GM21381 (cell line): ENCODE results near the gene TMEM232.
A peak's percentile ranks its signal among the peaks of the same experiment; 100 is the strongest.

Source experiments
- ATAC-seq: cut with Tn5 transposase; IDR thresholded peaks from one replicate; pipeline ENCODE4 v1.9.1; 2021; ENCODE audit warnings: mild to moderate bottlenecking, moderate library complexity; ENCODE audit not compliant: unreplicated experiment

The TMEM232 gene

GRCh38 chr5:110435207-110435606, 291.3 kb downstream of the TMEM232 start:
- no peak for ATAC-seq

GRCh38 chr5:110431603-110432002, 294.9 kb downstream of the TMEM232 start:
- no peak for ATAC-seq

GRCh38 chr5:110414360-110414759, 312.1 kb downstream of the TMEM232 start:
- no peak for ATAC-seq

GRCh38 chr5:110413856-110414255, 312.6 kb downstream of the TMEM232 start:
- ATAC-seq, result no peak

GRCh38 chr5:110409571-110409970, 316.9 kb downstream of the TMEM232 start:
- no peak for ATAC-seq

GRCh38 chr5:110402562-110402961, 323.9 kb downstream of the TMEM232 start:
- ATAC-seq, result no peak

- no peak for ATAC-seq
Observed at GRCh38 chr5:110401881-110402280, 324.6 kb downstream of the TMEM232 start.

- ATAC-seq, result no peak
Observed at GRCh38 chr5:110398951-110399350, 327.5 kb downstream of the TMEM232 start.

GRCh38 chr5:110397281-110397680, 329.2 kb downstream of the TMEM232 start:
- no peak for ATAC-seq

GRCh38 chr5:110386782-110387181, 339.7 kb downstream of the TMEM232 start:
- ATAC-seq, result no peak

GRCh38 chr5:110383231-110383630, 343.2 kb downstream of the TMEM232 start:
- no peak for ATAC-seq

GRCh38 chr5:110377943-110378342, 348.5 kb downstream of the TMEM232 start:
- ATAC-seq, result no peak

- no peak for ATAC-seq
Observed at GRCh38 chr5:110377361-110377760, 349.1 kb downstream of the TMEM232 start.

- ATAC-seq, result no peak
Observed at GRCh38 chr5:110376281-110376951, 350.1 kb downstream of the TMEM232 start.

GRCh38 chr5:110371725-110372041, 354.8 kb downstream of the TMEM232 start:
- peak; percentile 83 for ATAC-seq

- no peak for ATAC-seq
Observed at GRCh38 chr5:110371011-110371724, 355.3 kb downstream of the TMEM232 start.
